GM12878 (cell line): ENCODE results near the gene ZFP90. TPM values are rescaled to one million over a fixed set of nuclear protein-coding genes. Genes with fewer than 3 reads are reported as not detected.

Experiments used
- ATAC-seq: fragments of 200-7000 bp; cut with Tn5 transposase; 3 replicates; pipeline ENCODE4 v1.9.1; 2020; ENCODE audit warnings: mild to moderate bottlenecking, moderate library complexity
- BruUV-seq: library from RNA; stranded (reverse); fragments of 400-500 nt; replicated peaks from 2 replicates; lab custom pipeline; 2021; lab: Mats Ljungman, UMichigan
- CTCF ChIA-PET: fragments of 300-600 bp; sonication (Branson Sonifier 250); formaldehyde crosslinking; extraction: SDS; loops from one replicate; lab custom pipeline; 2021; ENCODE audit warnings: inconsistent platforms; lab: Yijun Ruan, JAX
- POLR2A ChIA-PET: fragments of 350-600 bp; formaldehyde crosslinking; extraction: SDS; loops from one replicate; lab custom pipeline; 2021; ENCODE audit warnings: inconsistent platforms; lab: Charles Lee
- RAD21 ChIA-PET: fragments of 300-600 bp; sonication (Branson Sonifier 250); formaldehyde crosslinking; loops from one replicate; lab custom pipeline; 2023; ENCODE audit warnings: antibody characterized with exemption; ENCODE audit not compliant: unreplicated experiment; lab: Charles Lee
- SMC1A ChIA-PET: fragments of 300-600 bp; sonication (Branson Sonifier 250); formaldehyde crosslinking; loops from one replicate; lab custom pipeline; 2023; ENCODE audit not compliant: unreplicated experiment, uncharacterized antibody; lab: Charles Lee
- DNase-seq: peaks from one replicate; pipeline ENCODE4 v3.0.0-alpha.2; 2011; ENCODE audit warnings: low read depth, low spot score
- FAIRE-seq: peaks from 3 replicates; lab custom pipeline; 2011; peaks lifted over from hg19 to GRCh38; lab: Jason Lieb, UNC
- H2AFZ ChIP-seq: 2 replicates; pipeline ENCODE4 v1.6.0; 2011; ENCODE audit warnings: low read depth, low read length, control low read depth; ENCODE audit not compliant: control insufficient read depth
- H3K27ac ChIP-seq: 2 replicates; pipeline ENCODE4 v1.5.1; 2011; ENCODE audit warnings: control low read depth; ENCODE audit not compliant: control insufficient read depth, insufficient read depth
- H3K27me3 ChIP-seq, 2 experiments: replicated peaks in 1 of 2; 2 replicates each; pipeline versions ENCODE4 v1.6.0 to v1.6.1; 2011; ENCODE audit warnings: low read length in 1 of 2; ENCODE audit not compliant: control insufficient read depth in 2 of 2, insufficient read depth in 2 of 2
- H3K36me3 ChIP-seq, 2 experiments: 2 replicates each; pipeline ENCODE4 v1.5.1; 2011; ENCODE audit warnings: low read length in 1 of 2; ENCODE audit not compliant: control insufficient read depth in 2 of 2, insufficient read depth in 2 of 2
- H3K4me1 ChIP-seq: 2 replicates; pipeline ENCODE4 v1.6.1; 2011; ENCODE audit warnings: mild to moderate bottlenecking, low read length, moderate library complexity, mixed read lengths; ENCODE audit not compliant: control insufficient read depth, insufficient read depth
- H3K4me2 ChIP-seq: 2 replicates; pipeline ENCODE4 v1.6.0; 2011; ENCODE audit warnings: control low read depth; ENCODE audit not compliant: control insufficient read depth, insufficient read depth
- H3K4me3 ChIP-seq: fragments of 200-600 bp; sonication (generic); 2 replicates; pipeline ENCODE4 v1.5.1; 2016
- H3K79me2 ChIP-seq: 2 replicates; pipeline ENCODE4 v1.6.0; 2011; ENCODE audit warnings: low read length; ENCODE audit not compliant: control insufficient read depth, insufficient read depth
- H3K9ac ChIP-seq: 2 replicates; pipeline ENCODE4 v1.8.0; 2011; ENCODE audit warnings: low read length, control low read depth, mixed read lengths; ENCODE audit not compliant: control insufficient read depth, insufficient read depth
- H3K9me3 ChIP-seq: replicated peaks from 3 replicates; pipeline ENCODE4 v1.5.1; 2011; ENCODE audit warnings: mild to moderate bottlenecking, low read length; ENCODE audit not compliant: control insufficient read depth, insufficient read depth
- H4K20me1 ChIP-seq: 2 replicates; pipeline ENCODE4 v1.6.0; 2011; ENCODE audit not compliant: control insufficient read depth, insufficient read depth
- CBX5 ChIP-seq: sonication (generic); IDR thresholded peaks from 2 replicates; pipeline ENCODE4 v1.6.1; 2016; ENCODE audit warnings: low read depth, moderate library complexity, mild to moderate bottlenecking, inconsistent platforms
- DPF2 ChIP-seq: fragments of 450-650 bp; IDR thresholded peaks from 2 replicates; pipeline ENCODE4 v1.6.1; 2017; ENCODE audit warnings: mild to moderate bottlenecking
- HCFC1 ChIP-seq: fragments of 150-350 bp; IDR thresholded peaks from 2 replicates; pipeline ENCODE4 v1.6.1; 2014; ENCODE audit warnings: low read length
- KLF5 ChIP-seq: fragments of 450-650 bp; IDR thresholded peaks from 2 replicates; pipeline ENCODE4 v1.6.1; 2014; ENCODE audit warnings: mild to moderate bottlenecking; ENCODE audit not compliant: partially characterized antibody
- RB1 ChIP-seq: fragments of 450-650 bp; formaldehyde crosslinking; IDR thresholded peaks from 2 replicates; pipeline ENCODE4 v1.6.1; 2017; ENCODE audit warnings: mild to moderate bottlenecking, borderline replicate concordance
- WRNIP1 ChIP-seq: IDR thresholded peaks from 2 replicates; pipeline ENCODE4 v1.6.1; 2011; ENCODE audit warnings: low read depth, low read length, improper control_type of control experiment, borderline replicate concordance
- ZNF274 ChIP-seq: IDR thresholded peaks from one replicate; pipeline ENCODE4 v1.8.0; 2011; ENCODE audit not compliant: insufficient read length, insufficient read depth
- WGBS: methylation state at CpG from one replicate; pipeline ENCODE4 v1.1.6; 2016; ENCODE audit warnings: low lambda C conversion rate; ENCODE audit not compliant: insufficient replicate concordance, insufficient coverage; ENCODE audit errors: missing lambda C conversion rate; 5-methylcytosine and 5-hydroxymethylcytosine counted together
- in situ Hi-C: fragments of 300-500 bp; cut with MboI; formaldehyde crosslinking; loops from 9 replicates; pipeline ENCODE4 v1.14.3; 2018; ENCODE audit warnings: mixed read lengths
- intact Hi-C: fragments of 100-400 bp; cut with micrococcal nuclease; formaldehyde crosslinking; loops from one replicate; pipeline ENCODE4 v1.14.2; 2022; ENCODE audit not compliant: unreplicated experiment
- polyA plus RNA-seq, 11 experiments: library from polyadenylated mRNA; depleted of rRNA in 4 of 11; unstranded in 6 of 11; stranded (reverse) in 5 of 11; fragments of >200 nt; fragmentation: Nextera tagmentation in 4 of 11; fragmentation: Illumina TruSeq in 1 of 11; extraction: Ambion mirVana in 4 of 11; extraction: Trizol in 1 of 11; gene quantifications; 1 replicate in 1 of 11; 2 replicates in 10 of 11; pipeline versions ENCODE4 v1.2.1 to v1.2.3, GENCODE V29; 2011 to 2016; ENCODE audit warnings: inconsistent platforms in 2 of 11, missing spikeins in 2 of 11, low read depth in 1 of 11
- total RNA-seq, 4 experiments: library from RNA; depleted of rRNA in 3 of 4; stranded (reverse); fragments of >200 nt in 3 of 4; fragmentation: Illumina TruSeq in 1 of 4; extraction: Trizol in 1 of 4; gene quantifications; 2 replicates each; pipeline versions ENCODE4 v1.2.1 to v1.2.3, GENCODE V29; 2013 to 2021

The ZFP90 gene
- total and polyA plus RNA-seq, 10 of the 15 experiments (the other 5 are each of a cell fraction or from before 2014, with no cell fraction given) = 3.3 to 20.0 (median 15.4) TPM

- Histone ChIP-seq H3K36me3 (peaks cover 0 to 14% of the 10 kb centered on the region in 2 experiments; a peak in 2 of 4 replicates), H3K4me3 (no peak overlapping the region), H3K9me3 (peaks cover 56% of the 10 kb centered on the region), H3K4me2 (no peak overlapping the region), H3K27me3 (no peaks in the 10 kb centered on the region), H2AFZ (no peak overlapping the region), H4K20me1 (no peaks in the 10 kb centered on the region), H3K4me1 (no peaks in the 10 kb centered on the region), H3K27ac (no peak overlapping the region), H3K79me2 (no peaks in the 10 kb centered on the region), H3K9ac (no peak overlapping the region)
- FAIRE-seq (no peak), ATAC-seq (no peak), DNase-seq (no peak)
- ChIA-PET POLR2A (no interaction called here), SMC1A (interaction anchor here (0.6 to 2.9 kb wide), 4 partner anchors 7 to 596 kb away, joined by 3 to 7 read pairs (median 4); no protein-coding TSS in a partner anchor), CTCF (interaction anchor here (0.8 kb wide), 1 partner anchor 142 kb away, joined by 3 read pairs; no protein-coding TSS in a partner anchor), RAD21 (no interaction called here)
- intact Hi-C loops = loop anchor here (1.0 kb wide), 1 partner anchor 12 kb away; no protein-coding TSS in a partner anchor
- WGBS = 75% methylated on average over 9 of the region's 9 CpGs
- BruUV-seq = TSS peak; percentile 11
- in situ Hi-C loops = no loop called here
- TF ChIP-seq KLF5 (peak; percentile 86), DPF2 (no peak), ZNF274 (peak; percentile 92), CBX5 (peak; percentile 97)
Measured at GRCh38 chr16:68564382-68564985, 25.4 kb downstream of the ZFP90 start.

GRCh38 chr16:68574479-68574878 is 35.4 kb downstream of the ZFP90 start:
- SMC1A ChIA-PET = interaction anchor here (0.7 kb wide), 2 partner anchors 11 to 388 kb away, joined by 3 read pairs; no protein-coding TSS in a partner anchor
- H3K4me1 ChIP-seq = no peaks in the 10 kb centered on the region
- no peaks in the 10 kb centered on the region for H3K79me2 ChIP-seq
- no peak overlapping the region for H3K27ac ChIP-seq
- no peak for TF ChIP-seq HCFC1
- no peak for TF ChIP-seq RB1
- no peak for TF ChIP-seq WRNIP1
- H3K9ac ChIP-seq = no peak overlapping the region
- CTCF ChIA-PET = no interaction called here
- POLR2A ChIA-PET = no interaction called here
- intact Hi-C loops = no loop called here
- no peaks in the 10 kb centered on the region for H3K36me3 ChIP-seq
- 65% methylated on average over 3 of the region's 3 CpGs for WGBS
- FAIRE-seq (no peak), DNase-seq (no peak), ATAC-seq (no peak)
- no peaks in the 10 kb centered on the region for H3K27me3 ChIP-seq
- no peak overlapping the region for H2AFZ ChIP-seq
- no TSS peak for BruUV-seq
- H4K20me1 ChIP-seq = no peaks in the 10 kb centered on the region
- H3K9me3 ChIP-seq = peaks cover 9% of the 10 kb centered on the region
- RAD21 ChIA-PET = no interaction called here
- H3K4me2 ChIP-seq = no peak overlapping the region
- in situ Hi-C loops = no loop called here
- H3K4me3 ChIP-seq = no peak overlapping the region
